Hepatocyte (in vitro differentiated cells): ENCODE data around the gene RELB.

Experiments used
- EZH2 ChIP-seq: fragments of 200-600 bp; sonication (generic); IDR thresholded peaks from 2 replicates; pipeline ENCODE4 v1.6.1; 2016; ENCODE audit warnings: antibody characterized with exemption, mild to moderate bottlenecking, borderline replicate concordance
- EZH2phosphoT487 ChIP-seq: fragments of 200-600 bp; sonication (generic); IDR thresholded peaks from one replicate; pipeline ENCODE4 v1.6.1; 2018; ENCODE audit warnings: antibody characterized with exemption, mild to moderate bottlenecking, low read depth, moderate library complexity; ENCODE audit not compliant: unreplicated experiment, severe bottlenecking
- TF ChIP-seq, protein P1 (sequence below): fragments of 200-600 bp; sonication (generic); IDR thresholded peaks from 2 replicates; pipeline ENCODE4 v1.5.1; 2016; ENCODE audit warnings: antibody characterized with exemption, mild to moderate bottlenecking; ENCODE audit not compliant: poor library complexity

DNA sequence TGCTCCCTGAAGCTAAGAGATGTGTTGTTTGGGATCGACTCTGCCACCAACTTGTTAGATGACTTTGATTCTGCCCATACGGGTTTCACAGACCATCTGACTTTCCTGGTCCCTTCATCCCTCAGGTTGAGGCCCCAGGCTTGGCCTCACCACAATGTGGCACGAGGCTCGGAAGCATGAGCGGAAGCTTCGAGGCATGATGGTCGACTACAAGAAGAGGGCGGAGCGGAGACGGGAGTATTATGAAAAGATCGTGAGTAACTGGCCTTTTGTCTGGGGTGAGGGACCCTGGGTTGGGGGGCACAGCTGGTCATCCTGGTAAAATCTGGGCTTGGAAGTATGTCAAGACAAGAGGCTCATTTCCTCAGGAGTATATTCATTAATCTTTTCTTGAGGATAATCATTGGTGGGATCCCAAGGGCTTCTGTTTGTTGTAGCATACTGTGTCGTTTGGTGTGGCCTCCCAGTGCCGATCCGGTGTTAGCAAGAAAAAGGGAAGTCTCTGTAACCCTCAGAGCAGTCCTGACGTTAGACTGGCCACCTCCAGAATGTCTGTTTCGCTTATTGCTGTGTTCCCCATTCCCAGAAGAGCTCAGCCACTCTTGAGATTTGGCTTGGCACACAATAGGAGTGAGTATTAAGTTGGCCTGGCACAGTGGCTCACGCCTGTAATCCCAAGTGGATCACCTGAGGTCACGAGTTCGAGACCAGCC, 39.0 kb downstream of the RELB start:
- TF ChIP-seq, protein P1, sequence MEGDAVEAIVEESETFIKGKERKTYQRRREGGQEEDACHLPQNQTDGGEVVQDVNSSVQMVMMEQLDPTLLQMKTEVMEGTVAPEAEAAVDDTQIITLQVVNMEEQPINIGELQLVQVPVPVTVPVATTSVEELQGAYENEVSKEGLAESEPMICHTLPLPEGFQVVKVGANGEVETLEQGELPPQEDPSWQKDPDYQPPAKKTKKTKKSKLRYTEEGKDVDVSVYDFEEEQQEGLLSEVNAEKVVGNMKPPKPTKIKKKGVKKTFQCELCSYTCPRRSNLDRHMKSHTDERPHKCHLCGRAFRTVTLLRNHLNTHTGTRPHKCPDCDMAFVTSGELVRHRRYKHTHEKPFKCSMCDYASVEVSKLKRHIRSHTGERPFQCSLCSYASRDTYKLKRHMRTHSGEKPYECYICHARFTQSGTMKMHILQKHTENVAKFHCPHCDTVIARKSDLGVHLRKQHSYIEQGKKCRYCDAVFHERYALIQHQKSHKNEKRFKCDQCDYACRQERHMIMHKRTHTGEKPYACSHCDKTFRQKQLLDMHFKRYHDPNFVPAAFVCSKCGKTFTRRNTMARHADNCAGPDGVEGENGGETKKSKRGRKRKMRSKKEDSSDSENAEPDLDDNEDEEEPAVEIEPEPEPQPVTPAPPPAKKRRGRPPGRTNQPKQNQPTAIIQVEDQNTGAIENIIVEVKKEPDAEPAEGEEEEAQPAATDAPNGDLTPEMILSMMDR: no peak
- TF ChIP-seq EZH2phosphoT487 (no peak), EZH2 (no peak)
